ENCODE data around the gene C12orf57.

The C12orf57 gene

DNA sequence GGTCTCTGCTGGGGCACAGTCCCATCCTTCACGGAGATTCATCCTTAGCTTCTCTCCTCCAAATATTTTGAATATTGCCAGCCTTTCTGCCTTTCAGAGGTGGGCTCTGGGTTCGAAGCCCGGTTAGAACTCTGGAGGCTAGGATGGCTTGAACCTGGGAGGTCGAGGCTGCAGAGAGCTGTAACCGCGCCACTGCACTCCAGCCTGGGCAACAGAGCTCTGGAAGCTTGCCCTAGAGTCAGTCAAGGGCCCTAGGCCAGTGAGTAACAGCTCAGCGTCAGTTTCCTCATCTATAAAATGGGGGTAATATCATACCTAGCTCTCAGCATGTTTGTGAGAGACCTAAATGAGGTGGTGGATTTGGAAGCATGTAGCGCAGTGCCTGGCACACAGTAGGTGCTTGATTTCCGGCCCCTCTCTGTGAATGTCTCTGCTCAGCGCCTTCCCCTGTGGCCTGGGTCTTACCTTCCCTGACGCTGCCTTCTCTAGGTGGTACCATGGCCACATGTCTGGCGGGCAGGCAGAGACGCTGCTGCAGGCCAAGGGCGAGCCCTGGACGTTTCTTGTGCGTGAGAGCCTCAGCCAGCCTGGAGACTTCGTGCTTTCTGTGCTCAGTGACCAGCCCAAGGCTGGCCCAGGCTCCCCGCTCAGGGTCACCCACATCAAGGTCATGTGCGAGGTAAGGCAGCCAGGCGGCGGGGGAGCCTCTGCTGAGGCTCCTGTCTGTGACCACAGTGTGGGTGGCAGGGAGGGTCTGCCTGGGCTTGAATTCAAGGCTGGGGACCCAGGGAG lies 10.7 kb downstream of the C12orf57 start:
- Histone ChIP-seq H3K27ac (ENCODE audit: low read length) (peak overlapping the region; percentile 97; the same call in 1 of the 2 replicates), H3K4me2 (ENCODE audit: low read depth, low read length) (peak overlapping the region; percentile 99; the same call in 1 of the 2 replicates), H3K9me2 (replicated peaks; ENCODE audit: insufficient read depth, low read length) (no peaks in the 10 kb centered on the region), H3K9me3 (replicated peaks; ENCODE audit: insufficient read depth, low read length) (no peaks in the 10 kb centered on the region), H3K4me1 (ENCODE audit: low read length) (peaks cover 75% of the 10 kb centered on the region), H3K4me3 (ENCODE audit: low read length) (no peak overlapping the region), H2AFZ (ENCODE audit: low read length) (no peak overlapping the region), H3K36me3 (replicated peaks; ENCODE audit: insufficient read depth, low read length) (no peaks in the 10 kb centered on the region; the same call in 1 of the 2 replicates), H3K79me2 (ENCODE audit: low read length) (peaks cover 89% of the 10 kb centered on the region), H3K27me3 (replicated peaks; ENCODE audit: insufficient read depth, low read length) (no peaks in the 10 kb centered on the region), H4K20me1 (ENCODE audit: insufficient read depth, low read length) (no peaks in the 10 kb centered on the region), H3K9ac (ENCODE audit: low read length) (peak overlapping the region; percentile 23; the same call in 1 of the 2 replicates), H3F3A (ENCODE audit: insufficient read depth, low read length) (peaks cover 52% of the 10 kb centered on the region)
- TF ChIP-seq EZH2 (optimal IDR thresholded peaks at IDR 0.05; ENCODE audit: low read depth, low read length) = no peak
- TF ChIP-seq, protein P1, sequence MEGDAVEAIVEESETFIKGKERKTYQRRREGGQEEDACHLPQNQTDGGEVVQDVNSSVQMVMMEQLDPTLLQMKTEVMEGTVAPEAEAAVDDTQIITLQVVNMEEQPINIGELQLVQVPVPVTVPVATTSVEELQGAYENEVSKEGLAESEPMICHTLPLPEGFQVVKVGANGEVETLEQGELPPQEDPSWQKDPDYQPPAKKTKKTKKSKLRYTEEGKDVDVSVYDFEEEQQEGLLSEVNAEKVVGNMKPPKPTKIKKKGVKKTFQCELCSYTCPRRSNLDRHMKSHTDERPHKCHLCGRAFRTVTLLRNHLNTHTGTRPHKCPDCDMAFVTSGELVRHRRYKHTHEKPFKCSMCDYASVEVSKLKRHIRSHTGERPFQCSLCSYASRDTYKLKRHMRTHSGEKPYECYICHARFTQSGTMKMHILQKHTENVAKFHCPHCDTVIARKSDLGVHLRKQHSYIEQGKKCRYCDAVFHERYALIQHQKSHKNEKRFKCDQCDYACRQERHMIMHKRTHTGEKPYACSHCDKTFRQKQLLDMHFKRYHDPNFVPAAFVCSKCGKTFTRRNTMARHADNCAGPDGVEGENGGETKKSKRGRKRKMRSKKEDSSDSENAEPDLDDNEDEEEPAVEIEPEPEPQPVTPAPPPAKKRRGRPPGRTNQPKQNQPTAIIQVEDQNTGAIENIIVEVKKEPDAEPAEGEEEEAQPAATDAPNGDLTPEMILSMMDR (IDR thresholded peaks at IDR 0.05; ENCODE audit: low read length) = no peak
- no peak for TF ChIP-seq EZH2phosphoT487 (IDR thresholded peaks at IDR 0.05; ENCODE audit: low read length)
- DNase-seq = no peak

DNA sequence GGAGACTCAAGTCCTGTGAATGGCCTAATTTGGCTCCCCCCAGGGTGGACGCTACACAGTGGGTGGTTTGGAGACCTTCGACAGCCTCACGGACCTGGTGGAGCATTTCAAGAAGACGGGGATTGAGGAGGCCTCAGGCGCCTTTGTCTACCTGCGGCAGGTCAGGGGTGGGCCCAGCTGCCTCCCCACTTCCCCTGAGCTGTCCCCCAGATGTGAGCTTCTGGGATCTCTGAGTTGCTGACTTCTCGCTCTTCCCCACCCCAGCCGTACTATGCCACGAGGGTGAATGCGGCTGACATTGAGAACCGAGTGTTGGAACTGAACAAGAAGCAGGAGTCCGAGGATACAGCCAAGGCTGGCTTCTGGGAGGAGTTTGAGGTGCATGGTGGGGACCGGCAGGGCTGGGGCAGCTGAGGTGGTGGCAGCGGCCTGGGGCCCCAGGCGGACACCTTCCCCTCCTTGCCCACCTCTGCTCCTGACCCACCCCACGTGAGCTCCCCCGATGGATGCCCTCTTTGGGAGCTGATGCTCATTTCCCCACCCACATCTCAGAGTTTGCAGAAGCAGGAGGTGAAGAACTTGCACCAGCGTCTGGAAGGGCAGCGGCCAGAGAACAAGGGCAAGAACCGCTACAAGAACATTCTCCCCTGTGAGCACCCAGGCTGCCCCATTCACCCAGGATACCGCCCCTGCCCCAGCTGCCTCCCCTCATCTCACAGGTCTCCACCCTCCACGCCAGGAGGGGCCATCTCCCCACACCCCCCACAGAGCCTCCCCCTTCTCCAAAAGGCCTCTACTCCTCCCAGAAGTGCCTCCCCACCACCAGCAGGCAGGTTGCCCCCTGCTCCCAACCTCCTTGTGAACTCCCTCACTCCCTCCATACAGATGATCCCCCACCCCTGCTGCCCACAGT lies 11.5 kb downstream of the C12orf57 start:
- peaks cover 92% of the 10 kb centered on the region for H3K79me2 ChIP-seq (ENCODE audit: low read length)

DNA sequence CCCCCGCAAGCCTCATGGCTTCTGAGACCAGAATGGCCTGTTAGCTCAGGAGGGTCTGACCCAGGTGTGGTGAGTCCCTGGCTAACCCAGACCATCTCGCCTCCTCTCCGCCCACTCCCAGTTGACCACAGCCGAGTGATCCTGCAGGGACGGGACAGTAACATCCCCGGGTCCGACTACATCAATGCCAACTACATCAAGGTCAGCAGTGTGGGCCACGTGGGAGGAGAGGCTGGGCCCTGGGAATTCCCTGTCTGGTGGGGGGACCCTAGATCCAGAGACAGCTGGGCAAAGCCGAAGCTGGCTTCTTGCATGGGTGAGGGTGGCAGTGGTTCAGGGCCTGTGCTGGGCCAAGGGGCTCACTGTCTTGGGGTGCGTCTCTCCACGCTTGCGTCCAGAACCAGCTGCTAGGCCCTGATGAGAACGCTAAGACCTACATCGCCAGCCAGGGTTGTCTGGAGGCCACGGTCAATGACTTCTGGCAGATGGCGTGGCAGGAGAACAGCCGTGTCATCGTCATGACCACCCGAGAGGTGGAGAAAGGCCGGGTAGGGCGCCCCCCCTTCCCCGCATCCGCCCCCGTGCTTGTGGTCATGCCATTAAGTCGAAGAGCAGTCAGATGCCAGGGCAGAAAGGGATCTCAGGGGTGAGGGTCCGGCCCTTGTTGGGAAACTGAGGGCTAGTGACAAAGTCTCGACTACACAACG lies 12.4 kb downstream of the C12orf57 start:
- no peak for DNase-seq
- H3K4me2 ChIP-seq (ENCODE audit: low read depth, low read length) = no peak overlapping the region
- no peaks in the 10 kb centered on the region for H3K27me3 ChIP-seq (replicated peaks; ENCODE audit: insufficient read depth, low read length)
- H3K36me3 ChIP-seq (replicated peaks; ENCODE audit: insufficient read depth, low read length) = no peaks in the 10 kb centered on the region; the same call in 1 of the 2 replicates
- H3K9ac ChIP-seq (ENCODE audit: low read length) = no peak overlapping the region
- H2AFZ ChIP-seq (ENCODE audit: low read length) = no peak overlapping the region
- H3K9me2 ChIP-seq (replicated peaks; ENCODE audit: insufficient read depth, low read length) = no peaks in the 10 kb centered on the region
- H3K79me2 ChIP-seq (ENCODE audit: low read length) = peaks cover 92% of the 10 kb centered on the region
- TF ChIP-seq, protein P1 (IDR thresholded peaks at IDR 0.05; ENCODE audit: low read length) = no peak
- TF ChIP-seq EZH2 (optimal IDR thresholded peaks at IDR 0.05; ENCODE audit: low read depth, low read length) (no peak), EZH2phosphoT487 (IDR thresholded peaks at IDR 0.05; ENCODE audit: low read length) (no peak)
- peaks cover 77% of the 10 kb centered on the region for H3K4me1 ChIP-seq (ENCODE audit: low read length)
- H3K4me3 ChIP-seq (ENCODE audit: low read length) = no peak overlapping the region
- H3F3A ChIP-seq (ENCODE audit: insufficient read depth, low read length) = peaks cover 53% of the 10 kb centered on the region
- no peaks in the 10 kb centered on the region for H3K9me3 ChIP-seq (replicated peaks; ENCODE audit: insufficient read depth, low read length)
- no peaks in the 10 kb centered on the region for H4K20me1 ChIP-seq (ENCODE audit: insufficient read depth, low read length)
- H3K27ac ChIP-seq (ENCODE audit: low read length) = no peak overlapping the region; the same call in 1 of the 2 replicates

More for the DNA sequence above, 11.5 kb downstream of the C12orf57 start:
- Histone ChIP-seq H3K9me3 (replicated peaks; ENCODE audit: insufficient read depth, low read length) (no peaks in the 10 kb centered on the region), H3F3A (ENCODE audit: insufficient read depth, low read length) (peaks cover 52% of the 10 kb centered on the region), H2AFZ (ENCODE audit: low read length) (no peak overlapping the region), H3K27me3 (replicated peaks; ENCODE audit: insufficient read depth, low read length) (no peaks in the 10 kb centered on the region), H3K9me2 (replicated peaks; ENCODE audit: insufficient read depth, low read length) (no peaks in the 10 kb centered on the region), H3K4me3 (ENCODE audit: low read length) (no peak overlapping the region), H3K36me3 (replicated peaks; ENCODE audit: insufficient read depth, low read length) (no peaks in the 10 kb centered on the region; the same call in 1 of the 2 replicates), H3K4me1 (ENCODE audit: low read length) (peaks cover 76% of the 10 kb centered on the region), H3K9ac (ENCODE audit: low read length) (no peak overlapping the region), H4K20me1 (ENCODE audit: insufficient read depth, low read length) (no peaks in the 10 kb centered on the region), H3K27ac (ENCODE audit: low read length) (peak overlapping the region; percentile 97; the same call in 1 of the 2 replicates), H3K4me2 (ENCODE audit: low read depth, low read length) (no peak overlapping the region)
- TF ChIP-seq EZH2phosphoT487 (IDR thresholded peaks at IDR 0.05; ENCODE audit: low read length) = no peak
- TF ChIP-seq EZH2 (optimal IDR thresholded peaks at IDR 0.05; ENCODE audit: low read depth, low read length) = no peak
- TF ChIP-seq, protein P1 (IDR thresholded peaks at IDR 0.05; ENCODE audit: low read length) = no peak
- DNase-seq = no peak
